ENCODE measurements around the gene SPOP.

DNA sequence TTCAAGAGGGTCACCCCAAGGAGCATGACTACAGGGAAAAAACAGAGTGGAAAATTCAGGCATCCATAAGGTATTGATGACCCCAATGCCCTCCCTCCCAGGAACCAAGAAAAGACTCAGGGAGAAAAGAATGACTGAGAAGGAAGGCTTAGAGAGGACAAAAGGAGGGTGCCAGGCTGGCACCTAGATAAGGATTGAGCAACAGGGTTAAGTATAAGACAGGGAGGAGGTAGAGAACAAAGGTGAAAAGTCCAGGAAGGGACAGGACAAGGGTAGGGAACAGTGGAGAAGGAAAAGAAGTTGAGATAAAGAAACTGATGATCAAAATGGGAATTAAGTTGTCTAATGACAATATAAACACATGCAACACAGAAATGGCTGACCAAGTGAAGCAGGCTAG lies 27.4 kb upstream of the SPOP start:
- TF ChIP-seq, protein P1, sequence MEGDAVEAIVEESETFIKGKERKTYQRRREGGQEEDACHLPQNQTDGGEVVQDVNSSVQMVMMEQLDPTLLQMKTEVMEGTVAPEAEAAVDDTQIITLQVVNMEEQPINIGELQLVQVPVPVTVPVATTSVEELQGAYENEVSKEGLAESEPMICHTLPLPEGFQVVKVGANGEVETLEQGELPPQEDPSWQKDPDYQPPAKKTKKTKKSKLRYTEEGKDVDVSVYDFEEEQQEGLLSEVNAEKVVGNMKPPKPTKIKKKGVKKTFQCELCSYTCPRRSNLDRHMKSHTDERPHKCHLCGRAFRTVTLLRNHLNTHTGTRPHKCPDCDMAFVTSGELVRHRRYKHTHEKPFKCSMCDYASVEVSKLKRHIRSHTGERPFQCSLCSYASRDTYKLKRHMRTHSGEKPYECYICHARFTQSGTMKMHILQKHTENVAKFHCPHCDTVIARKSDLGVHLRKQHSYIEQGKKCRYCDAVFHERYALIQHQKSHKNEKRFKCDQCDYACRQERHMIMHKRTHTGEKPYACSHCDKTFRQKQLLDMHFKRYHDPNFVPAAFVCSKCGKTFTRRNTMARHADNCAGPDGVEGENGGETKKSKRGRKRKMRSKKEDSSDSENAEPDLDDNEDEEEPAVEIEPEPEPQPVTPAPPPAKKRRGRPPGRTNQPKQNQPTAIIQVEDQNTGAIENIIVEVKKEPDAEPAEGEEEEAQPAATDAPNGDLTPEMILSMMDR (IDR thresholded peaks at IDR 0.05) = no peak
- peak in 1 of 2 donors; percentile 29 for TF ChIP-seq POLR2A (IDR thresholded peaks at IDR 0.05)
